Muscle layer of colon (tissue), 2 donors: Measurements from ENCODE around the gene PEX26.
A peak's percentile ranks its signal among the peaks of the same experiment; 100 is the strongest.

Experiments
- H3K27ac ChIP-seq: one replicate; pipeline ENCODE4 v1.7.0; 2013; ENCODE audit warnings: low read depth, mild to moderate bottlenecking, low read length, moderate library complexity
- H3K27me3 ChIP-seq, 2 donors: one replicate each; pipeline ENCODE4 v1.7.0; 2013; ENCODE audit warnings: low read length in 2 of 2, mild to moderate bottlenecking in 2 of 2; ENCODE audit not compliant: insufficient read depth in 2 of 2, control insufficient read depth in 1 of 2
- H3K36me3 ChIP-seq: one replicate; pipeline ENCODE4 v1.7.0; 2013; ENCODE audit warnings: mild to moderate bottlenecking, low read length; ENCODE audit not compliant: insufficient read depth
- H3K4me1 ChIP-seq: one replicate; pipeline ENCODE4 v1.7.0; 2013; ENCODE audit warnings: mild to moderate bottlenecking, low read length; ENCODE audit not compliant: insufficient read depth
- H3K4me3 ChIP-seq, 2 donors: one replicate each; pipeline ENCODE4 v1.7.0; 2013; ENCODE audit warnings: low read length in 2 of 2, low read depth in 1 of 2, mild to moderate bottlenecking in 1 of 2, moderate library complexity in 1 of 2
- H3K9ac ChIP-seq: one replicate; pipeline ENCODE4 v1.7.0; 2013; ENCODE audit warnings: low read length
- H3K9me3 ChIP-seq: one replicate; pipeline ENCODE4 v1.7.0; 2013; ENCODE audit warnings: mild to moderate bottlenecking, low read length
- donor health status: abdominal sarcoma.
- donor health status: Adenocarcinoma of cecum.

PEX26 gene

GRCh38 chr22:18108187-18108586, 30.4 kb downstream of the PEX26 start:
- H3K4me3 ChIP-seq: no peak overlapping the region
- peaks cover 8% of the 10 kb centered on the region for H3K4me1 ChIP-seq
- no peaks in the 10 kb centered on the region for H3K9me3 ChIP-seq
- no peak overlapping the region for H3K9ac ChIP-seq
- H3K36me3 ChIP-seq: no peaks in the 10 kb centered on the region
- no peak overlapping the region for H3K27ac ChIP-seq
- H3K27me3 ChIP-seq: peaks cover 5 to 29% of the 10 kb centered on the region in 2 donors

GRCh38 chr22:18109410-18110193, 31.8 kb downstream of the PEX26 start:
- Histone ChIP-seq H3K27me3 (peaks cover 5 to 29% of the 10 kb centered on the region in 2 donors), H3K27ac (no peak overlapping the region), H3K9ac (no peak overlapping the region), H3K36me3 (no peaks in the 10 kb centered on the region), H3K9me3 (no peaks in the 10 kb centered on the region), H3K4me1 (peaks cover 8% of the 10 kb centered on the region), H3K4me3 (peak overlapping the region; percentile 18 to 27)

- Histone ChIP-seq H3K27ac (no peak within 1 kb of the TSS), H3K4me1 (peaks cover 8% of the 10 kb centered on the region), H3K9me3 (no peaks in the 10 kb centered on the region)
These were observed 32.6 kb downstream of the PEX26 start, which contains the start of gene TUBA8 for GRCh38 chr22:18110194-18110953. TUBA8 (plus strand) TSS chr22:18110809; CDS start chr22:18110866, 57 bp downstream.

GRCh38 chr22:18110954-18111758, 33.4 kb downstream of the PEX26 start:
- no peak overlapping the region for H3K9ac ChIP-seq
- H3K36me3 ChIP-seq: no peaks in the 10 kb centered on the region
- no peaks in the 10 kb centered on the region for H3K9me3 ChIP-seq
- peak overlapping the region; percentile 18 to 27 for H3K4me3 ChIP-seq
- peaks cover 5 to 29% of the 10 kb centered on the region in 2 donors for H3K27me3 ChIP-seq
- no peak overlapping the region for H3K27ac ChIP-seq
- peaks cover 8% of the 10 kb centered on the region for H3K4me1 ChIP-seq

More at GRCh38 chr22:18110194-18110953, 32.6 kb downstream of the PEX26 start, which contains the start of gene TUBA8:
- Histone ChIP-seq H3K36me3 (no peaks in the 10 kb centered on the region), H3K27me3 (peaks cover 5 to 29% of the 10 kb centered on the region in 2 donors), H3K4me3 (peak within 1 kb of the TSS; percentile 18 to 27), H3K9ac (no peak within 1 kb of the TSS)

- Histone ChIP-seq H3K4me3 (no peak overlapping the region), H3K27ac (no peak overlapping the region), H3K27me3 (peaks cover 5 to 29% of the 10 kb centered on the region in 2 donors), H3K9ac (no peak overlapping the region), H3K4me1 (peaks cover 8% of the 10 kb centered on the region), H3K36me3 (no peaks in the 10 kb centered on the region), H3K9me3 (no peaks in the 10 kb centered on the region)
These were observed 34.1 kb downstream of the PEX26 start for GRCh38 chr22:18111759-18112330.

GRCh38 chr22:18112440-18112839, 34.6 kb downstream of the PEX26 start:
- Histone ChIP-seq H3K9me3 (no peaks in the 10 kb centered on the region), H3K27me3 (peaks cover 5 to 29% of the 10 kb centered on the region in 2 donors), H3K27ac (no peak overlapping the region), H3K4me3 (no peak overlapping the region), H3K9ac (no peak overlapping the region), H3K36me3 (no peaks in the 10 kb centered on the region), H3K4me1 (peaks cover 8% of the 10 kb centered on the region)

- no peak overlapping the region for H3K4me3 ChIP-seq
- H3K4me1 ChIP-seq: peaks cover 8% of the 10 kb centered on the region
- H3K27ac ChIP-seq: no peak overlapping the region
- H3K36me3 ChIP-seq: no peaks in the 10 kb centered on the region
- H3K9me3 ChIP-seq: no peaks in the 10 kb centered on the region
- peaks cover 5 to 29% of the 10 kb centered on the region in 2 donors for H3K27me3 ChIP-seq
- H3K9ac ChIP-seq: no peak overlapping the region
These were observed 36.0 kb downstream of the PEX26 start for GRCh38 chr22:18113680-18114394.

- Histone ChIP-seq H3K27me3 (peaks cover 5 to 26% of the 10 kb centered on the region in 2 donors), H3K9ac (no peak overlapping the region), H3K4me3 (no peak overlapping the region), H3K27ac (no peak overlapping the region), H3K36me3 (no peaks in the 10 kb centered on the region), H3K4me1 (peaks cover 7% of the 10 kb centered on the region), H3K9me3 (no peaks in the 10 kb centered on the region)
These were observed 36.7 kb downstream of the PEX26 start for GRCh38 chr22:18114495-18114894.

- Histone ChIP-seq H3K9me3 (no peaks in the 10 kb centered on the region), H3K9ac (no peak overlapping the region), H3K4me1 (peaks cover under 1% of the 10 kb centered on the region), H3K4me3 (no peak overlapping the region), H3K27me3 (peaks cover 0 to 20% of the 10 kb centered on the region in 2 donors), H3K36me3 (no peaks in the 10 kb centered on the region), H3K27ac (no peak overlapping the region)
These were observed 37.3 kb downstream of the PEX26 start for GRCh38 chr22:18114976-18115652.

GRCh38 chr22:18115906-18116371, 38.1 kb downstream of the PEX26 start:
- H3K36me3 ChIP-seq: no peaks in the 10 kb centered on the region
- H3K27me3 ChIP-seq: peaks cover 0 to 11% of the 10 kb centered on the region in 2 donors
- H3K9me3 ChIP-seq: no peaks in the 10 kb centered on the region
- no peaks in the 10 kb centered on the region for H3K4me1 ChIP-seq
- H3K9ac ChIP-seq: no peak overlapping the region
- no peak overlapping the region for H3K27ac ChIP-seq
- H3K4me3 ChIP-seq: no peak overlapping the region
